Measurements from ENCODE around the gene CASP9.

CASP9 gene

GRCh38 chr1:15454256-15454655, 69.8 kb downstream of the CASP9 start:
- no peak for DNase-seq (ENCODE audit: low read depth, low spot score)
- no peak overlapping the region for H3K4me3 ChIP-seq (ENCODE audit: low read length)

GRCh38 chr1:15453734-15454133, 70.3 kb downstream of the CASP9 start:
- DNase-seq (ENCODE audit: low read depth, low spot score), result no peak
- no peak overlapping the region for H3K4me3 ChIP-seq (ENCODE audit: low read length)

GRCh38 chr1:15452866-15453571, 71.0 kb downstream of the CASP9 start:
- H3K4me3 ChIP-seq (ENCODE audit: low read length), result no peak overlapping the region
- no peak for DNase-seq (ENCODE audit: low read depth, low spot score)

- H3K4me3 ChIP-seq (ENCODE audit: low read length), result no peak overlapping the region
- DNase-seq (ENCODE audit: low read depth, low spot score), result no peak
These were observed 71.8 kb downstream of the CASP9 start for GRCh38 chr1:15452216-15452615.

- no peak for DNase-seq (ENCODE audit: low read depth, low spot score)
- H3K4me3 ChIP-seq (ENCODE audit: low read length), result no peak overlapping the region
These were observed 72.8 kb downstream of the CASP9 start for GRCh38 chr1:15451014-15451722.

GRCh38 chr1:15449567-15449966, 74.4 kb downstream of the CASP9 start:
- DNase-seq (ENCODE audit: low read depth, low spot score), result no peak
- no peak overlapping the region for H3K4me3 ChIP-seq (ENCODE audit: low read length)

GRCh38 chr1:15448877-15449462, 75.0 kb downstream of the CASP9 start:
- DNase-seq (ENCODE audit: low read depth, low spot score), result no peak
- no peak overlapping the region for H3K4me3 ChIP-seq (ENCODE audit: low read length)

- H3K4me3 ChIP-seq (ENCODE audit: low read length), result no peak overlapping the region
- no peak for DNase-seq (ENCODE audit: low read depth, low spot score)
These were observed 77.8 kb downstream of the CASP9 start for GRCh38 chr1:15446212-15446611.

GRCh38 chr1:15445390-15446122, 78.5 kb downstream of the CASP9 start:
- no peak for DNase-seq (ENCODE audit: low read depth, low spot score)
- no peak overlapping the region for H3K4me3 ChIP-seq (ENCODE audit: low read length)

- DNase-seq (ENCODE audit: low read depth, low spot score), result no peak
- H3K4me3 ChIP-seq (ENCODE audit: low read length), result no peak overlapping the region
These were observed 79.3 kb downstream of the CASP9 start for GRCh38 chr1:15444468-15445389.

GRCh38 chr1:15443281-15443680, 80.7 kb downstream of the CASP9 start:
- H3K4me3 ChIP-seq (ENCODE audit: low read length), result no peak overlapping the region
- DNase-seq (ENCODE audit: low read depth, low spot score), result no peak

GRCh38 chr1:15442759-15443158, 81.3 kb downstream of the CASP9 start:
- no peak for DNase-seq (ENCODE audit: low read depth, low spot score)
- H3K4me3 ChIP-seq (ENCODE audit: low read length), result no peak overlapping the region

GRCh38 chr1:15442119-15442518, 81.9 kb downstream of the CASP9 start:
- H3K4me3 ChIP-seq (ENCODE audit: low read length), result no peak overlapping the region
- DNase-seq (ENCODE audit: low read depth, low spot score), result no peak
